Measurements from ENCODE around the gene TRPM4. TPM values are rescaled to one million over a fixed set of nuclear protein-coding genes. Genes with fewer than 3 reads are reported as not detected.

Gene TRPM4
- total RNA-seq, 6 experiments from 2014 or later: 9.2 to 31.1 (median 14.3) TPM

GRCh38 chr19:49148044-49148682 is 9.4 kb upstream of the TRPM4 start:
- ATAC-seq (no peak), DNase-seq (no peak)
- 66% methylated on average over 3 of the region's 11 CpGs for WGBS (ENCODE audit: insufficient coverage, low coverage, low lambda C conversion rate, missing lambda C conversion rate)
- H3K4me1 ChIP-seq: peaks cover 0 to 14% (median 2%) of the 10 kb centered on the region in 4 donors
- no peaks in the 10 kb centered on the region for H3K9me3 ChIP-seq
- H3K4me3 ChIP-seq: peak overlapping the region in 1 of 3 donors; percentile 68
- H3K27me3 ChIP-seq: no peaks in the 10 kb centered on the region
- TF ChIP-seq POLR2A (IDR thresholded peaks at IDR 0.05) (no peak), CTCF (IDR thresholded peaks at IDR 0.05) (no peak)
- intact Hi-C loops (cut with DNase I): no loop called here
- no peaks in the 10 kb centered on the region for H3K36me3 ChIP-seq
- H3K27ac ChIP-seq: peak overlapping the region in 2 of 3 donors; percentile 13 to 56

DNA sequence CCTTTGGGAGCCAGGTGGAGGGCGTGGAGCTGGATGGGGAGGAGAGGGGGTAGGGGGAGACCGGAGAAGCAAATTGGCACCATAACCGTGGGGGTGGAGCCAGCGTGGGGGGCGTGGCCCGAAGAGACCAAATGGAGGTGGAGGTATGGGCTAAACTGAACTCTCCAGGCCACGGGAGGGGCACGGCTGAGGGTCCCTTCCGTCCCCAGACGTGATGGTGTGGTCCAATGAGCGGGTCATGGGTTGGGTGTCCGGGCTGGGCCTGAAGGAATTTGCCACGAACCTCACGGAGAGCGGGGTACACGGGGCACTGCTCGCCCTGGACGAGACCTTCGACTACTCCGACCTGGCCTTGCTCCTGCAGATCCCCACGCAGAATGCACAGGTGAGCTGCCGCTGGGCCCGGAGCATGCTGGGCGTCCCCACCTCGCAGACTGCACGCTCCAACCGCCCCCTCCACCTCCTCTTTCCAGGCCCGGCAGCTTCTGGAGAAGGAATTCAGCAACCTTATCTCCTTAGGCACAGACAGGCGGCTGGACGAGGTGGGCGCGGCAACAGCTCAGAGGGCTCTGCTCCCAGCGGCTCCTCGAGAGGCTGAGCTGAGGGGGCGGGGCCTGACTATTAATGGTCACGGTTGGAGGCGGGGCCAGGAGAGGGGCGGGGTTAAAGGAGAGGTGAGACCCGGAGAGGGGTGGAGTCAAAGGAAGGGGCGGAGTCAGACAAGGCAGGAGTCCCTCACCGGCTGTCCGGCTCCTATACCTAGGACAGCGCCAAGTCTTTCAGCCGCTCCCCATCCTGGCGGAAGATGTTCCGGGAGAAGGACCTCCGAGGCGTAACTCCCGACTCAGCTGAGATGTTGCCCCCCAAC is 8.6 kb upstream of the TRPM4 start:
- intact Hi-C loops (cut with DNase I): no loop called here
- WGBS (ENCODE audit: insufficient coverage, low coverage, low lambda C conversion rate, missing lambda C conversion rate): 13% methylated on average over 17 of the region's 49 CpGs
- DNase-seq (peak; percentile 97 to 99 (median 99)), ATAC-seq (peak; percentile 76 to 82 (median 78))
- Histone ChIP-seq H3K27me3 (no peaks in the 10 kb centered on the region), H3K36me3 (no peaks in the 10 kb centered on the region), H3K4me3 (peak overlapping the region; percentile 68 to 73 (median 69)), H3K27ac (peak overlapping the region; percentile 86 to 93 (median 88)), H3K4me1 (peaks cover 0 to 14% (median 2%) of the 10 kb centered on the region in 4 donors), H3K9me3 (no peaks in the 10 kb centered on the region)
- TF ChIP-seq POLR2A (IDR thresholded peaks at IDR 0.05): peak; percentile 47
- no peak for TF ChIP-seq CTCF (IDR thresholded peaks at IDR 0.05)

DNA sequence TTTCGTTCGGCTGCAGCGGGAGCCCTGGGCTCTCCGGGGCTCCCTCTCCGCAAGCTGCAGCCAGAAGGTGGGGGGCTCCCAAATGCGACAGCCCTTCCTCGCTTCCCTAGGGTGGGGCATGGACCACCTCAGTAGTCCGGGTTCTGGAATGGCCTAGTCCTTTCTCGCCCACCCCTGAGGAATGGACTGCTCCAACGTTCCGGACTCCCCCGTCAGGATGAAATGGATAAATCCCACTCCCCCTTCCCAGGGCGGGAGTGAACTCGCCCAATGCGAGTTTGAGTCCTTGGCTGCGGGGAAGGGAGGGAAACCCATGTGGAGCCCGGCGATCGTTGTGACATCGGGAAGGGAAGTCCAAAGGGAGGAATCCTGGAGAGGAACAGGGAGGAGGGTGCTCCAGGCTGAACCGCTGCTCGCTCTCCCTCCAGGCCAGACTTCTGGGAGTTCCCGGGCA is 7.9 kb upstream of the TRPM4 start:
- peak overlapping the region; percentile 68 to 73 (median 69) for H3K4me3 ChIP-seq
- WGBS (ENCODE audit: insufficient coverage, low coverage, low lambda C conversion rate, missing lambda C conversion rate): 2% methylated on average over 10 of the region's 23 CpGs
- no peaks in the 10 kb centered on the region for H3K9me3 ChIP-seq
- peaks cover 0 to 14% (median 2%) of the 10 kb centered on the region in 4 donors for H3K4me1 ChIP-seq
- H3K27me3 ChIP-seq: no peaks in the 10 kb centered on the region
- no peaks in the 10 kb centered on the region for H3K36me3 ChIP-seq
- intact Hi-C loops (cut with DNase I): no loop called here
- TF ChIP-seq CTCF (IDR thresholded peaks at IDR 0.05): no peak
- no peak for TF ChIP-seq POLR2A (IDR thresholded peaks at IDR 0.05)
- DNase-seq (peak in 2 of 3 donors; percentile 46 to 74), ATAC-seq (peak; percentile 29 to 41 (median 34))
- H3K27ac ChIP-seq: peak overlapping the region; percentile 86 to 93 (median 88)

GRCh38 chr19:49150106-49150943 is 7.3 kb upstream of the TRPM4 start:
- WGBS (ENCODE audit: insufficient coverage, low coverage, low lambda C conversion rate, missing lambda C conversion rate): under 1% methylated on average over 23 of the region's 75 CpGs
- DNase-seq (peak; percentile 90 to 95 (median 93)), ATAC-seq (peak; percentile 79 to 88 (median 86))
- peak overlapping the region; percentile 68 to 73 (median 69) for H3K4me3 ChIP-seq
- H3K36me3 ChIP-seq: no peaks in the 10 kb centered on the region
- TF ChIP-seq CTCF (IDR thresholded peaks at IDR 0.05): no peak
- TF ChIP-seq POLR2A (IDR thresholded peaks at IDR 0.05): peak; percentile 82
- intact Hi-C loops (cut with DNase I): no loop called here
- H3K9me3 ChIP-seq: no peaks in the 10 kb centered on the region
- H3K4me1 ChIP-seq: peaks cover 0 to 14% (median 2%) of the 10 kb centered on the region in 4 donors
- H3K27me3 ChIP-seq: no peaks in the 10 kb centered on the region
- peak overlapping the region; percentile 86 to 93 (median 88) for H3K27ac ChIP-seq
